HG03095 (cell line): ENCODE results near the gene EEPD1.
A peak's percentile ranks its signal among the peaks of the same experiment; 100 is the strongest.
"Not testable (repeated sequence)": the region's sequence is repeated elsewhere in the genome, so short reads cannot be mapped to it uniquely, and the experiment has no call there.

Experiments
- ATAC-seq: cut with Tn5 transposase; IDR thresholded peaks from one replicate; pipeline ENCODE4 v1.9.1; 2021; ENCODE audit warnings: moderate library complexity; ENCODE audit not compliant: unreplicated experiment

EEPD1 gene

DNA sequence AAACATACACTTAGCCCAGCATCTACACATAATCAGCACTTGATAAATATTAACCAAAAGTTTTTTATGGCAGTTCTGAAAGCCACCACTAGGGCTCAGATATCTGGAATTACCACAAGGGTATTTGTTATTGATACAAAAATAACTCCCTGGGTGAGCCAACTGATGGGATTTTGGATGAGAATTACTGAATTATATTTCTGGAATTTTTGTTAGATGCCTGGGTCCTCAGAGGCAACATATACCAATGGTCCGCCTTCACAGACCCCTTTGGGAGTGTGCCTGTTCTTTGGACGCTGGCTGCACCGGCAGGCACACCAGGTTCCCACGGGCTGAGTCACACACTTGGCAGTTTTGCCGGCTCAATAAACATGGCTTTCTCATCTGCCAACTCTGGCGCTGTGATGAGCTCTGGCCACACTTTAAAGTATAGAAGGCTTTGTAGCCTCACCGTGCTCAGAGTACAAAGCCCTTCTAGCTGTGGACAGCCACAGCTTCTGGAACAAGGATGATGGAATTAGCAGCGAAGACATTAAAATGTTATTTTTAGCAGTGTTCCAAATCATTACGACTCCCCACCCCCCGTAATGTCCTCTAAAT, 24.5 kb upstream of the EEPD1 start:
- no peak for ATAC-seq

DNA sequence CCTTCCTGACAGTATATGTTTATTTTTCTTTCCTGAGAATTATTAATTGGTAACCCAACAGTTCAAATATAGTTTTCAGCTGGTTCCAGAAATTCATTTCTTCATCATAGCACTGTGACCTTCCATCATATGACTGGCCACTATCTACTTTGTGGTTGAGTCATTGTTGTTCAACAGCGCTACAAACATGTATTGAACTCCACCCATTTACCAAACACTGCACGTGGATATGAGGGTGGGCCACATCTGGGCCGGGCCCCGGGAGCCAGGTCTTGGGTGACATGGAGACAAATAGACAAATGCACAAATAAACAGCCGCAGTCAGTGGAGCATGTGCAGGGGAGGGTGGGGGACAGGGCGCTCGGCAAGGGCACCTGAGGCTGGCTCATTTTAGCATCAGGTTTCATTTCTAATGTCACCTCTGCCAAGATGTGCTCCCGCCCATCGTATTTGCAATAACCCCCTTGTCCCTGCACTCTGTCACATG, 24.0 kb upstream of the EEPD1 start:
- ATAC-seq = no peak

DNA sequence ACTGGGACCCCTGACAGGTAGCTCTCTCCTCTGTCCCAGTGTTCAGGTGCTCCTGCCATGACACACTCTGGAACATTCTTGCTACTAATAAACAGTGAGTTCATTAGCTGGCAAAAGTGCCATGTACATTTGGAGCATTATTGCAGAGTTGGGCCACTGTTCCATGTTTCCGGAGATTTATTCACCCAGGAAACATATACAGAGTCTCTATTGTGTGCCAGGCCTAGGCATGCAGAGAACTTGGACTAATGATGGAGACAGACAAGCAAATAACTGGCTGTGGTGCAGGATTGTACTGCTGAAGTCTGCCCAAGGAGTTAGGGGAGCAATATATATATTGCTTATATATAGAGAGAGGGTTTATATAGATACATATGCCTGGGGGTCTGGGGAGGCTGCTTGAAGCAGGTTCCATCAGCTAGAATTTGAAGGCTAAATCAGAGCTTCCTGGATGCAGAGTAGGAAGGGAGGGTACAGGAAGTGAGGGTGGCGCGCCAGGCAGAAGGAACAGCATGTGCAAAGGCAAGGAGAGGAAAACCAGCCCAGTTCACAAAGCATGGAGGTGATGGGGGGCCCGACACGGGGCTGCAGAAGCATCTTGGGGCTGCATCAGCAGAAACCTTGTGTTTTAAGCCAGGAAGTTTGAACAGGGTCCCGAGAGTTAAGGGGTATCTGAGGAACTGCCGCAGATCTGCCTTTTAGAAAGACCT, 22.7 kb upstream of the EEPD1 start:
- no peak for ATAC-seq

DNA sequence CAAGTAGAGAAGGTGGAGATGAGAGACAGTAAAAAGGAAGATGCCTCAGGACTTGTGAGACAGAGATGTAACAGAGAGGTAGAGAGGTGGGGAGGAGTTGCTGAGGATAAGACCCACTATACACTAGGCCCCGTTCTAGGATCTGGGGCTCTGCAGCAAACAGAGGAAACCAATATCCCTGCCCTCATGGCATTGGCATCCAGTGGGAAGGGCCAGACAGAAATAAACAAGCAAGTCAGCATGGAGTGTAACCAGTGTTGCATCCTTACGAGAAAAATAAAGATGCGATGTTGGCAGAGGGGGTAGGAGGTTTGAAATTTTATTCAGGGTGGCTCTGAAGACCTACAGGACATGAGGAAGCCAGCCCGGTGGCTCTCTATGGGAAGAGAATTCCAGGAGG, 22.0 kb upstream of the EEPD1 start:
- no peak for ATAC-seq

DNA sequence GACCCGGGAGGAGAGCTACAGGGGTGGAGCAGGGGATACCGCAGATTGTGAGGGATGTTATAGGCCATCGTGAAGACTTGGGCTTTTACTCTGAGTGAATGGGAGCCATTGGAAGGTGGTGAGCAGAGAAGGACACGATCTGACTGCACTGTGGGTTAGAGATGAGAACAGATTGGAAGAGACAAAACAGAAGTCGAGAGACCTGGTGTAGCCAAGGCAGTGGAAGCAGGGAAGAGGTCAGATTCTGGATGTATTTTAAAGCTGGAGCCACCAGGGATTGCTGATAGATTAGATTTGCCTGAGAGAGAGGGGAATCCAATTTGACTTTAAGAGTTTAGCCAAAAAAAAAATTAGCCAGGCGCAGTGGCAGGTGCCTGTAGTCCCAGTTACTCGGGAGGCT, 21.6 kb upstream of the EEPD1 start:
- no peak for ATAC-seq

DNA sequence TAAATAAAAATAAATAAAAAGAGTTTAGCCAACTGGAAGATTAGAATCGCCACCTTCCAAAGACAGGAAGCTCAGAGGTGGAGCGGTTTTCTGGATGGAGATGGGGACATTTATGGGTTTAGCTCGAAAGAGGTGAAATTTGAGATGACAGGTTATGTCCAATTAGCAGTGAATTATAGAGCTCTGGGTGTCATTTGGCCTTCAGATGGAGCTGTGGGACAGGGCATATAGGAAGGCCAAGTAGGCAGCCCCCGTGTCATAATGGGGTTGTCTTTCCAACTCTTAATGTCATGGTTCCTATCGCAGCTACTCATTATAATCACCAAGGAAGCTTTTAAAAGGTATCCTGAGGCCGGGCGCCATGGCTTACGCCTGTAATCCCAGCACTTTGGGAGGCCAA, 21.0 kb upstream of the EEPD1 start:
- ATAC-seq = no peak

DNA sequence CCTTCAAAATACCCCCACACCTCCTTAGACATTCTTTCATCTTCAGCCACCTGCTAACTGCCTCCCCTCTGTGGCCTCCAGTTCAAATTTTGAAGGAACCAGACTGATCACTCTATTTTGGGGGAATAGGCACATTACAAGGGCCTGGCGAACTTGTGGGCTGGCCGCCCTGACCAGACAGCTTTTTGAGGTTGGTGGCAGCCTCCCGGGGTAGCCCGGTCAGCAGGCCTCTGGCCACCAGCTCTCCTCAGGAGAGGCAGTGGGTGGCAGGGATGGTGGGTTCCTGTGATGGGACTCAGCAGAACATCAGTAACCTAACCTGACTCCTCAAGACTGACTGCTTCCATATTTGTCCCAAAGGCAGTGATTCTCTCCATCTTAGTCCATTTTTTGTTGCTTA, 17.4 kb upstream of the EEPD1 start:
- ATAC-seq = no peak

DNA sequence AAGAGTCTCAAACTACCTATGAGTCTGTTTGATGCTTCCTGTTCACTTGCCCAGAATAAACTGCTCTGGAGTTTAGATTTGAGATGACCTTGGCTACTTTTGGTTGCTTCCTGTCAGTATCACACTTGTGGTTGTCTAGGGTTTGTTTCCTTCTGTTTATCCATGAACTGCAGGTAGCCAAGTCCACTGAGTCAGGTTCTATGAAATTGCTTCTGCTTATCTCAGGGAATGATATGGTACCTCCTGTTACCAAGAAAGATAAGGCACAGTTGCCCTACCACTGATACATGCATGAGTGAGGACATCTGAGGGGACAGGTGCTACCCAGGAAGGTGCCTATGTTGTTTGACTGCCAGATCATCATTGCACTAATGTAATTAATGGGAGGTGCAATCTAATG, 15.8 kb upstream of the EEPD1 start:
- ATAC-seq = no peak

DNA sequence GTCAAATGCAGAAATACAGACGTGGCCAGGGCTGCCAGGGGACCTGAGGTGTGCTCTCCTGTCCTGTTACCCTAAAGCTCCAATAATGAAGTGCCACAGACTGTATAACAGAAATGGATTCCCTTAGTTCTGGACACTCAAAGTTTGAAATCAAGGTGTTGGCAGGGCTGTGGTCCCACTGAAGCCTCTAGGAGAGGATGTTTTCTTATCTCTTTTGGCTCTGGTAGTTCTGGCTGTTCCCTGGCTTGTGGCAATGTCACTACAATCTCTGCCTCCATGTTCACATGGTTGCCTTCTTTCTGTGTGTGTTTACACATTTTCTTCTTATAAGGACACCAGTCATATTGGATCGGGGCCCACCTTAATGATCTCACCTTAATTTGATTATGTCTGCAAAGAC, 15.3 kb upstream of the EEPD1 start:
- no peak for ATAC-seq

DNA sequence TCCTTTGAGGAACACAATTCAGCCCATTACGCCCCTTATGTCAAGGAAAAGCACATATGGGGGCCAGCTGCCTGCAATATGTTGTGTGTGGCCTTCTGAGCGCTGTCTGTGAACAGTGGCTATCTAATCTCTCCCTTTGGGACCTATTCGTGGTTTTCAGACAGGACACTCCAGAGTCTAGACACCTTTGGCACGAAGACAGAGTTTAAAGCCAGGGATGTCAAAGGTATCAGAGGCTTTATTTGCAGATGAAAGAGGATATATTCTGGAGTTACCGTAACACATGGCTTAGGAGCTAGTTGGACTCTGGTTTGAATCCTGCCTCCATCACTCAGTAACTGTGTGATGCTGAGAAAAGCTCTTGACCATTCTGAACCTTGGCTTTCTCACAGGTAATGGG, 14.8 kb upstream of the EEPD1 start:
- ATAC-seq = no peak

DNA sequence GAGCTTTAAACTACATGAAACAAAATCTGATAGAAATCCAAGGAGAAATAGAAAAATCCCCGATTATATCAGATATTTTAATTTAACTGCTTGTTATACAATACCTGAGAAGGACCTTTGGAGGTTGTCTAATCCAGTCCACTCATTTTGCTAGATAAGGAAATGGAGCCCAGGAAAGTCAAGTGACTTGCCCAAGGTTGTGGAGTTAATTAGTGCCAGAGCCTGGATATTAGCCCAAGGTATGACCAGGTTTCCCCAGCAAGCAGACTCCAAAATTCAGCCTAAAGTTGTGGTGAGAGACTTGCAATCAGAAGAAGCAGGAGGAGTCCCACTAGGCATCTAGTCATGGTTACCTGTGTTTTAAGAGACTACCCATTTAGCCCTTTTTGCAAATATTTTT, 11.7 kb upstream of the EEPD1 start:
- no peak for ATAC-seq

DNA sequence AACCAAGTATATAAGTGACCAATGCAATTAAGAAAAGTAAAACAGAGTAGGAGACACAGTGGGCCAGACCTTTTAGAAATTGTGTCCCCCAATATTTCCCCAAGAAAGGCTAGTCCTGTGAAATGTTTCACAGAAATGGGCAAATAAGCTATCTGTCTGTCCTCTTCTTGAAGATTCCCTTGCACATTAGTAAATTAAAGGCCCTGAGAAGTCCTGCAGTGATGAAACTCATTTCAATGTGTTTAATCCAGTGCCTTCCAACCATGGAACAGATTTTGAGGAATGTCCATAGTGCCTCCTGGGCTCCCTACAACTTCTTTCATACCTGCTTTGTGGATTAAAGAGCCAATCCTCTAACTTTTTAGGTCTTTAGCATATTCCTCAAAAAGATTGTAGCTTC, 11.2 kb upstream of the EEPD1 start:
- ATAC-seq = no peak

DNA sequence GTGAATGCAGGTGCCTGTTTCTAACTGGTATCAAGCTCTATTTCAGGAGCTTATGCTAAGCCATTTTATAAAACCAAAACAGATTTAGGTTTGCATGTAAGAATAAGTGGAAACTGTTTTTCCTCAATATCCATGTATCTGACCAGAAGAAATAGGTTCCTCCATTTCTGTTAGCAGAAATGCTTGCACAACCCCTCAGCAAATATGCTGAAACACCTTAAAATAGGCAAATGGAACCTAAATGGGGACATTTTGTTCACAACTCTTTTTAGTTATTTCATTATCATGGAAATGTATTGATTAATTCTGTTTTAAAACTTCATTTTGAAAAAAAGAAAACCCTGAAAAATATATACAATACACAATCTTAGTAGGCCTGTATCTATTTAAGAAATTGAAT, 8.9 kb upstream of the EEPD1 start:
- ATAC-seq = no peak

DNA sequence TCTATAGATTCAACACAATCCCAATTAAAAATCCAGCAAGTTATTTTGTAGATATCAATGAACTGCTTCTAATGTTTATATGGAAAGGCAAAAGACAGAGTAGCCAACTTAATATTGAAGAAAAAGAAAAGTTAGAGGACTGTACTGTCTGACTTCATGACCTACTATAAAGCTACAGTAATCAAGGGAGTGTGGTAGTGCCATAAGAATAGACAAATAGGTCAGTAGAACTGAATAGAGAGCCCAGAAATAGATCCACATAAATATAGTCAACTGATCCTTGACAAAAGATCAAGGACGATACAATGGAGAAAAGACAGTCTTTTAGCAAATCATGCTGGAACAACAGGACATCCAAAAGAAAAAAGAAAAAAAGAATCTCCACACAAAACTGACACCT, 7.4 kb upstream of the EEPD1 start:
- ATAC-seq = no peak

DNA sequence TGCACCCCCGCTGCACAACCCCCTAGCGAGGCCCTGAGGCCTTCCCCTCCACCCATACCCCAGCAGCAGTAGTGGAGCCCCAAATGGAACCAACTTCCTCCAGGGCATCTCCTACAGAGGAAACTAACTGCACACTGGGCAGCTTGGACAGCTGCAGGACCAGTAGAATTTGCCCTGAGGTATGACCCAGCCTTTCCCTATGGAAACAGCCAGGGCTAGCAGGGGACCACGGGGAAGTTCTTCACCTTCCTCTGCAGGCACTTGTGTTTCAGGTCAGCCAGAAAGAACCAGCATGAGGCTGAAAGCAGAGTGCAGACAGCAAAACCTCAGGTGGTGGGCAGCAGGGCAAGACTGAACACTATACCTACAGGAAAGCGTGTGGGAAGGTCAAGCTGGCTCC, 5.7 kb upstream of the EEPD1 start:
- no peak for ATAC-seq

DNA sequence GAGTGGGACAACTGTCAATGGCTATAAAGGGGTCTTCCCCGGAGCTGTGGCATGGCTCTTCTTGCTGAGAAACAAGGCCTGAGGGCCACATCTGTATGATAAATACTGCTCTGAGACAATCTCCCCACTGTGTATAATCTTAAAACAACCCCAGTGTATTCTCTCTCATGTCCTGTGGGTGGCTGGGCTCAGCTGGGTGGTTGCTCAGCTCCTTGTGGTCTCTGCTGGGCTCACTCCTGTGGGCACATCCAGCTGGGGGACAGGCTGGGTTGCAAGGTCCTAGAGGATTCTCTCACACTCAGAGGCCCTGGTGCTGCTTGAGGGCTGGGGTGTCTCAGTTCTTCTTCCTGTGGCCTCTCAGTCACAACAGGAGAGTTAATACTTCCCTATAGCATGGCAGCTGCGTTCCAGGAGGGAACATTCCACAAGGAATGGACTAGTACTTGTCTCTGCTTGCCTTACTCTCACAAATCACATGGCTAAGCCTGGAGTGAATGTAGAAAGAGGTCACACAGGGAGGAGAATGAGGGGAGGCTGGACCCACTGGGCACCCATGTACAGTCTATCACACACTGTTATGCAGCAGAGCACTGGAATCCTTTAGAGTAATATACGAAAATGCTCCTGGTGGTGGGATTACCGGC, 4.5 kb upstream of the EEPD1 start:
- ATAC-seq = no peak

DNA sequence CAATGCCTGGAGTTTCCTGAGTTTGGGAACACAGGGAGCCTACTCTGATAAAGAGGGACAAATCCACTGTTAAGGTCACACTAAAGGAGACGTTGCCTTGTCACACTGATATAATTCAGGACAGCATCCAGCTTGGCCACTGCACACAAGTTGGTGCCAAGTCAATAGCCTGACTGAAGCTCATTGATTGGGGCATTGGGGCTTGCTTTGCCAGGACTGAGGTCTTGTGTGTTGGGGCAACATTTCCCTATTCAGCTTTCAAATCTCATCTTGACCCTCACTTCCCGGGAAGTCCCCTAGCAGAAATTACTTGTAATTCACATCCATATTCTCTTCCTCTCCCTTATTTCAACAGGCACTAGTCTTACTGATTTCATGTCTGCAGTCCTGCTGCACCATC, 3.8 kb upstream of the EEPD1 start:
- not testable (repeated sequence) for ATAC-seq

DNA sequence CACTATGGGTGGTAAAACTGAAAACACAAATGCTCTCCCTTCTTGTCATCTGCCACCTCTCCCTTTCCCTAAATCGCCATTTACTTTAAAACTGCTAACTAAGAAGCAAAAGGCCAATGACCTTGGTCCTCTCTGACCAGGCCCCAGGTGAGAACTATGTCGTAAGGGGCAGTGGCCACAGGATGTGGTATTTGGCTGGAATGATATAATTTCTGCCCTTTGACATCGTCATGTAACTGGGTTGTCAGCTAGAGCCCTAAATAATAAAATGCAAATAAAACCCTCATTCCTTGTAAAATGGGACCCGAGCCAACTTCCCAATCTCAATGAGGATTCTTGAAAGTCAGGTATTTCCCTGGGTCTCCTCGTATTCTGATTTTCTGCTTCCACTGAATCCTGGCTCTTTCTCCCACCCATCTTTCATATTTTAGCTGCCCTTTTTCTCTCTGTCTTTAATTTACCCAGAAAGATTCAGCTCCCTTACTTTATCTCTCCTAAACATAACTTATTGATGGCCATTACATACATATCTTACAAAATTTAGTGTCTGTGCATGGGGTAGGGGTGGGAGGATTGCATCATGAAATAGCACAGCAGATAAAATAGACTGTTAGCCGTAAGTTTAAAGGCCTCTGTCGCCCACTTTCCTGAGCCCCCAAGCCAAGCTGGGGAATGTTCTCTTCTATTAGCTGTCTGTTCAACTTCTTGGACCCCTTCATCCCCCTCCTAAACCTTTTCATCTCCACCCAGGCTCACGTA, 3.2 kb upstream of the EEPD1 start:
- ATAC-seq = no peak

DNA sequence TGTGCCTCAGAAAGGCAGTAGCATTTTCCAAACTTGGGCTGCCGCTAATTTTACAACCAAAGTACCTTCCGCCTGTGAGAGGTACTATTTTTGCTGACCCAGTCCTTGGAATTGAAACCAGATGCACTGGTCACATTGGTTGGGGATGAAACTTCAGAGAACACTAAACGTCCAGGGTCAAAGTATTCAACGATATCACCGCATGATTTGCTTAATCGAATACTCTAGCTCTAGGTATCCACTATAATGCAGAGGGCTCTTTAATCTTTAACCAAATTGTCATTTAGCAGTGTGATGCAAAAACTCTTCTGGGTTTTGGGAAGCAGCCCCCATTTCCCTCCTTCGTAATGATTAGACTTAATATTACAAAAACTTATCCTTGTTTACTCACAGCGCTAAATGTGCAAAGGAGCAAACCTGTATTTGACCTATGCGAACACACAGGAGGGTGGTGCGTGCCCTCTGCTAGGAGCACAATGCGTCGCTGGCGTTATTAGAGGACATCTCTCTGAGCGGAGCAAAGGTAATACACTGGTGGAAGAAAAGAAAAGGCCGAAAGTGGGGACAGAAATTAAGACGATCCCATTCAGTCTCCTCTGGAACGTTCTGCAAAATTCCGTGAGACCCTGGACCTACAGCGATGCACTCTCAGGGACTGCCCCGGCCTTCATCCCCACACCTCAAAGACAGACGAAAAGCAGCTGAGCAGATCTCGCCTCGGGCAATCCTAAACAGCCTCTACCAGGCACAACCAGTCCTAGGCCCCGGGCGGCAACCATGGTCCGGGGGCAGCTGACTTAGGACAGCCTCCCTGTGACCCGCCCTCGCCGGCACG, 916 bp upstream of the EEPD1 start:
- ATAC-seq = no peak

DNA sequence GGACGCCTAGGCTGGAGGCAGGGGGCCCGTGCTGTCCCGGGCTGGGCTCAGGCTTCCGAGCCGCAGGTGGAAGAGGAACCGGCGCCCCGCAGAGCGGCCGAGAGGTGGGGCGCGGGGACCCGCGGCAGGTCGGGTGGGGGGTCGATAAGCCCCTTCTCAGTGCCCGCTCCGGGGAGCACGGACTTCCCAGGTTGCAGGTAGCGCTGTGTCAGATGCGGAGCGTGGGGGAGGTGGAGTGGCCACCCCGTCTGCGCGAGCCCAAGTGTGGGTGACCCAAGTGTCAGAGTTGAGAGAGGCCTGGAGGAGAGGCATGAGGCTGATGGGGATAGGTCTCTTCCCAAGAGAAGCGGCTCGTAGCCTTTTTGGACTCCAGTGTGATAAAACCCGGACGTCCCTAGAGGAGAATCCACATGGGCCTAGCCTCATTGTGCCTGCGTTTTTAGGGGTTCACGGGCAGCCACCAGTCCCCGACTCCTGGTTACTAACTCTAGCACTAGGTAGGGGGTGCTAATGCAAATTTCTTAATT, 580 bp downstream of the EEPD1 start:
- ATAC-seq = peak; percentile 11
